K562 (cell line): ENCODE results near the gene SH2B2. TPM values are rescaled to one million over a fixed set of nuclear protein-coding genes. Genes with fewer than 3 reads are reported as not detected.

Source experiments
- BRF1 ChIP-seq: IDR thresholded peaks from 3 replicates; pipeline ENCODE4 v1.6.1; 2011; ENCODE audit warnings: borderline replicate concordance, mild to moderate bottlenecking; ENCODE audit not compliant: insufficient read length; ENCODE audit errors: extremely low read depth
- C11orf30 ChIP-seq: fragments of 450-650 bp; IDR thresholded peaks from 2 replicates; pipeline ENCODE4 v1.6.1; 2016; ENCODE audit warnings: low read depth, mild to moderate bottlenecking
- DNMT1 ChIP-seq: fragments of 450-650 bp; IDR thresholded peaks from 2 replicates; pipeline ENCODE4 v1.6.1; 2016; ENCODE audit warnings: antibody characterized with exemption, mild to moderate bottlenecking
- HEY1 ChIP-seq: fragments of 250-450 bp; sonication (Bioruptor Pico); IDR thresholded peaks from 2 replicates; pipeline ENCODE4 v1.5.0; 2020; ENCODE audit warnings: mild to moderate bottlenecking, moderate library complexity, borderline replicate concordance
- HMG20A ChIP-seq: fragments of 450-650 bp; formaldehyde crosslinking; conservative IDR thresholded peaks from 2 replicates; pipeline ENCODE4 v1.4.0; 2020; ENCODE audit warnings: mild to moderate bottlenecking, mixed read lengths
- KLF10 ChIP-seq: fragments of 250-450 bp; sonication (Bioruptor Pico); IDR thresholded peaks from 2 replicates; pipeline ENCODE4 v1.6.1; 2021; ENCODE audit warnings: matching md5 sums
- MAFG ChIP-seq: fragments of 450-650 bp; conservative IDR thresholded peaks from 2 replicates; pipeline ENCODE4 v1.6.1; 2016; ENCODE audit warnings: missing genetic modification characterization, missing compliant biosample characterization
- RBM17 ChIP-seq: fragments of 200-400 bp; formaldehyde crosslinking; IDR thresholded peaks from 2 replicates; pipeline ENCODE4 v1.6.1; 2017; ENCODE audit warnings: low read depth, mild to moderate bottlenecking, low read length, borderline replicate concordance
- ZNF174 ChIP-seq: fragments of 250-450 bp; sonication (Bioruptor Pico); IDR thresholded peaks from 2 replicates; pipeline ENCODE4 v1.4.0; 2020; ENCODE audit warnings: mild to moderate bottlenecking
- ZNF175 ChIP-seq: fragments of 200-800 bp; sonication (Bioruptor generic); IDR thresholded peaks from 2 replicates; pipeline ENCODE4 v1.6.1; 2016; ENCODE audit warnings: low read depth, mild to moderate bottlenecking, missing genetic modification characterization, missing compliant biosample characterization
- ZNF197 ChIP-seq: fragments of 200-800 bp; sonication (Bioruptor generic); IDR thresholded peaks from 2 replicates; pipeline ENCODE4 v1.6.1; 2016; ENCODE audit warnings: low read depth, missing genetic modification characterization, missing compliant biosample characterization
- ZNF274 ChIP-seq: IDR thresholded peaks from 2 replicates; pipeline ENCODE4 v1.6.1; 2011; ENCODE audit warnings: low read depth, mild to moderate bottlenecking, low read length, moderate library complexity, borderline replicate concordance
- ZNF696 ChIP-seq: fragments of 250-450 bp; sonication (Bioruptor Pico); conservative IDR thresholded peaks from 2 replicates; pipeline ENCODE4 v1.4.0; 2020; ENCODE audit warnings: mild to moderate bottlenecking, moderate library complexity
- ZNF785 ChIP-seq: fragments of 250-450 bp; sonication (Bioruptor Pico); IDR thresholded peaks from 2 replicates; pipeline ENCODE4 v1.4.0; 2020; ENCODE audit warnings: mild to moderate bottlenecking
- polyA plus RNA-seq, 8 experiments: library from polyadenylated mRNA; depleted of rRNA in 4 of 8; stranded (reverse) in 5 of 8; unstranded in 3 of 8; fragments of >200 nt; fragmentation: Nextera tagmentation in 2 of 8; fragmentation: Illumina TruSeq in 1 of 8; extraction: Ambion mirVana in 2 of 8; extraction: Trizol in 1 of 8; gene quantifications; 2 replicates each; pipeline versions ENCODE4 v1.2.1 to v1.2.3, GENCODE V29; 2011 to 2014; ENCODE audit warnings: inconsistent platforms in 1 of 8, missing spikeins in 1 of 8
- total RNA-seq, 7 experiments: library from RNA; depleted of rRNA in 6 of 7; stranded (reverse); fragments of >200 nt in 6 of 7; fragmentation: Illumina TruSeq in 2 of 7; extraction: Trizol in 2 of 7; gene quantifications; 2 replicates each; pipeline versions ENCODE4 v1.2.1 to v1.2.3, GENCODE V29; 2011 to 2021; ENCODE audit warnings: low replicate concordance in 1 of 7
- TF ChIP-seq, protein P1 (sequence below): IDR thresholded peaks from 2 replicates; pipeline ENCODE4 v1.6.1; 2014; ENCODE audit warnings: antibody characterized with exemption
- TF ChIP-seq, protein P2 (sequence below), 2 experiments: fragments of 200-800 bp in 1 of 2; sonication (Bioruptor generic) in 1 of 2; sonication (generic) in 1 of 2; formaldehyde crosslinking in 1 of 2; IDR thresholded peaks in 1 of 2; conservative IDR thresholded peaks in 1 of 2; 2 replicates each; pipeline versions ENCODE4 v1.5.0 to v1.6.1; 2016 to 2020; ENCODE audit warnings: missing compliant biosample characterization in 1 of 2, missing genetic modification characterization in 1 of 2, missing genetic modification reagents in 1 of 2
- TF ChIP-seq, protein P3 (sequence below), 2 experiments: fragments of 450-650 bp in 1 of 2; sonication (generic) in 1 of 2; formaldehyde crosslinking; conservative IDR thresholded peaks; 2 replicates each; pipeline versions ENCODE4 v1.4.0 to v1.8.1; 2020 to 2022; ENCODE audit warnings: mild to moderate bottlenecking in 1 of 2, missing genetic modification reagents in 1 of 2
- TF ChIP-seq, protein P4 (sequence below): sonication (generic); formaldehyde crosslinking; IDR thresholded peaks from 2 replicates; pipeline ENCODE4 v1.8.1; 2023; ENCODE audit warnings: mild to moderate bottlenecking, missing genetic modification reagents
- TF ChIP-seq, protein P5 (sequence below): sonication (generic); formaldehyde crosslinking; IDR thresholded peaks from 2 replicates; pipeline ENCODE4 v1.8.1; 2023; ENCODE audit warnings: mild to moderate bottlenecking, missing genetic modification reagents

SH2B2 gene
- total and polyA plus RNA-seq, 9 of the 15 experiments (the other 6 are each of a cell fraction or from before 2014, with no cell fraction given), result 0.03 to 0.89 (median 0.07) TPM; not detected in 4

DNA sequence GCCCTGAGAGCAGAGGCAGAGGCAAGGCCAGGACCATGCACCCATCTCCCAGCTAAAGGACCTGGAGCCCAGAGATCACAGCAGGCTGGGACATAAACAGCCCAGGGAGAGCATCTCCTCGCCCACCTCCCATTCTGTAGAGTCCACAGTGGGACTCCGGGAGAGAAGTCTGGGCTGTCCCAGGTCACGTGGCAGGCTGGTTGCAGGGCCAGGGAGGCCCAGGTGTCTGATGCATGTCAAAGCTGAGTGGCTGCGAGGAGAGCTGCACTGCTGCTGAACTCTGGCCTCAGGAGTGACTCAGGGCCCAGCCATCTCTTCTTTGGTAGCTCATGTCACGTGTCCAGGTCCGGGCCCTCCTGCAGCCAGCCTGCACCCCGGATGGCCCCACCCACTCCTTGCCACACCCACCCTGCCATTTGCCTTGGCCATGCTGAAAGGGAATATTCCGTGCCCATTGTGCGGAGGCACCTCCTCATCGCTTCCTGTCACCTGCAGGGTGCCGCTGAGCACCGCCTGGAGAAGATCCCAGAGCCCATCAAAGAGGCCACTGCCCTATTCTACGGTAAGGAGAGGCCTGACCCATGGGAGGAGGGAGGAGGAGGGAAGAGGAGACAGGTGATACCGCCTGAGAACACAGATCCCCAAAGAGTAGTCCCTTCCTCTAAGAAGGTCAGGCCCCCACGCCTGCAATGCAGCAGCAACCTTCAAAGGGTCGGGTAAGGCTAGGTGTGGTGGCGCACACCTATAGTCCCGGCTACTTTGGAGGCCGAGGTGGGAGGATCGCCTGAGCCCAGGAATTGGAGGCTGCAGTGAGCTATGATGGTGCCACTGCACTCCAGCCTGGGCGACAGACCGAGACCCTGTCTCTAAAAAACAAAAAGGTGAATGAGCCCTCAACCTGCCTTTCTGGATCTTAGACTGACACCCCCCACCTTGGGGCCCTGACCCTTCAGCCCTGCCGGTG, 12.6 kb upstream of the SH2B2 start (continued):
- TF ChIP-seq ZNF175 (CRISPR knock-in tag) (no peak), HMG20A (CRISPR knock-in tag) (no peak), HEY1 (CRISPR knock-in tag) (no peak), C11orf30 (no peak), DNMT1 (no peak), RBM17 (no peak), ZNF197 (CRISPR knock-in tag) (no peak), MAFG (tag) (no peak), ZNF274 (no peak), BRF1 (no peak), KLF10 (no peak), ZNF174 (CRISPR knock-in tag) (no peak), ZNF696 (no peak), ZNF785 (CRISPR knock-in tag) (no peak)
- TF ChIP-seq, protein P1, sequence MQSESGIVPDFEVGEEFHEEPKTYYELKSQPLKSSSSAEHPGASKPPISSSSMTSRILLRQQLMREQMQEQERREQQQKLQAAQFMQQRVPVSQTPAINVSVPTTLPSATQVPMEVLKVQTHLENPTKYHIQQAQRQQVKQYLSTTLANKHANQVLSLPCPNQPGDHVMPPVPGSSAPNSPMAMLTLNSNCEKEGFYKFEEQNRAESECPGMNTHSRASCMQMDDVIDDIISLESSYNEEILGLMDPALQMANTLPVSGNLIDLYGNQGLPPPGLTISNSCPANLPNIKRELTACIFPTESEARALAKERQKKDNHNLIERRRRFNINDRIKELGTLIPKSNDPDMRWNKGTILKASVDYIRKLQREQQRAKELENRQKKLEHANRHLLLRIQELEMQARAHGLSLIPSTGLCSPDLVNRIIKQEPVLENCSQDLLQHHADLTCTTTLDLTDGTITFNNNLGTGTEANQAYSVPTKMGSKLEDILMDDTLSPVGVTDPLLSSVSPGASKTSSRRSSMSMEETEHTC, result no peak
- TF ChIP-seq, protein P2, sequence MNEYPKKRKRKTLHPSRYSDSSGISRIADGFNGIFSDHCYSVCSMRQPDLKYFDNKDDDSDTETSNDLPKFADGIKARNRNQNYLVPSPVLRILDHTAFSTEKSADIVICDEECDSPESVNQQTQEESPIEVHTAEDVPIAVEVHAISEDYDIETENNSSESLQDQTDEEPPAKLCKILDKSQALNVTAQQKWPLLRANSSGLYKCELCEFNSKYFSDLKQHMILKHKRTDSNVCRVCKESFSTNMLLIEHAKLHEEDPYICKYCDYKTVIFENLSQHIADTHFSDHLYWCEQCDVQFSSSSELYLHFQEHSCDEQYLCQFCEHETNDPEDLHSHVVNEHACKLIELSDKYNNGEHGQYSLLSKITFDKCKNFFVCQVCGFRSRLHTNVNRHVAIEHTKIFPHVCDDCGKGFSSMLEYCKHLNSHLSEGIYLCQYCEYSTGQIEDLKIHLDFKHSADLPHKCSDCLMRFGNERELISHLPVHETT (CRISPR knock-in tag; conservative IDR thresholded peaks at IDR 0.05 in 1 of 2, IDR thresholded peaks at IDR 0.05 in 1 of 2), result no peak
- TF ChIP-seq, protein P3, sequence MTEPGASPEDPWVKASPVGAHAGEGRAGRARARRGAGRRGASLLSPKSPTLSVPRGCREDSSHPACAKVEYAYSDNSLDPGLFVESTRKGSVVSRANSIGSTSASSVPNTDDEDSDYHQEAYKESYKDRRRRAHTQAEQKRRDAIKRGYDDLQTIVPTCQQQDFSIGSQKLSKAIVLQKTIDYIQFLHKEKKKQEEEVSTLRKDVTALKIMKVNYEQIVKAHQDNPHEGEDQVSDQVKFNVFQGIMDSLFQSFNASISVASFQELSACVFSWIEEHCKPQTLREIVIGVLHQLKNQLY (CRISPR knock-in tag; conservative IDR thresholded peaks at IDR 0.05), result no peak
- TF ChIP-seq, protein P4, sequence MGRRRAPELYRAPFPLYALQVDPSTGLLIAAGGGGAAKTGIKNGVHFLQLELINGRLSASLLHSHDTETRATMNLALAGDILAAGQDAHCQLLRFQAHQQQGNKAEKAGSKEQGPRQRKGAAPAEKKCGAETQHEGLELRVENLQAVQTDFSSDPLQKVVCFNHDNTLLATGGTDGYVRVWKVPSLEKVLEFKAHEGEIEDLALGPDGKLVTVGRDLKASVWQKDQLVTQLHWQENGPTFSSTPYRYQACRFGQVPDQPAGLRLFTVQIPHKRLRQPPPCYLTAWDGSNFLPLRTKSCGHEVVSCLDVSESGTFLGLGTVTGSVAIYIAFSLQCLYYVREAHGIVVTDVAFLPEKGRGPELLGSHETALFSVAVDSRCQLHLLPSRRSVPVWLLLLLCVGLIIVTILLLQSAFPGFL (CRISPR knock-in tag), result no peak
- TF ChIP-seq, protein P5, sequence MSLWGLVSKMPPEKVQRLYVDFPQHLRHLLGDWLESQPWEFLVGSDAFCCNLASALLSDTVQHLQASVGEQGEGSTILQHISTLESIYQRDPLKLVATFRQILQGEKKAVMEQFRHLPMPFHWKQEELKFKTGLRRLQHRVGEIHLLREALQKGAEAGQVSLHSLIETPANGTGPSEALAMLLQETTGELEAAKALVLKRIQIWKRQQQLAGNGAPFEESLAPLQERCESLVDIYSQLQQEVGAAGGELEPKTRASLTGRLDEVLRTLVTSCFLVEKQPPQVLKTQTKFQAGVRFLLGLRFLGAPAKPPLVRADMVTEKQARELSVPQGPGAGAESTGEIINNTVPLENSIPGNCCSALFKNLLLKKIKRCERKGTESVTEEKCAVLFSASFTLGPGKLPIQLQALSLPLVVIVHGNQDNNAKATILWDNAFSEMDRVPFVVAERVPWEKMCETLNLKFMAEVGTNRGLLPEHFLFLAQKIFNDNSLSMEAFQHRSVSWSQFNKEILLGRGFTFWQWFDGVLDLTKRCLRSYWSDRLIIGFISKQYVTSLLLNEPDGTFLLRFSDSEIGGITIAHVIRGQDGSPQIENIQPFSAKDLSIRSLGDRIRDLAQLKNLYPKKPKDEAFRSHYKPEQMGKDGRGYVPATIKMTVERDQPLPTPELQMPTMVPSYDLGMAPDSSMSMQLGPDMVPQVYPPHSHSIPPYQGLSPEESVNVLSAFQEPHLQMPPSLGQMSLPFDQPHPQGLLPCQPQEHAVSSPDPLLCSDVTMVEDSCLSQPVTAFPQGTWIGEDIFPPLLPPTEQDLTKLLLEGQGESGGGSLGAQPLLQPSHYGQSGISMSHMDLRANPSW (CRISPR knock-in tag), result no peak
